GM19372 (cell line): Measurements from ENCODE around the gene SNRK.

Experiments
- ATAC-seq: cut with Tn5 transposase; IDR thresholded peaks from one replicate; pipeline ENCODE4 v1.9.1; 2021; ENCODE audit warnings: mild to moderate bottlenecking, low read depth, moderate library complexity; ENCODE audit not compliant: unreplicated experiment

The SNRK gene

DNA sequence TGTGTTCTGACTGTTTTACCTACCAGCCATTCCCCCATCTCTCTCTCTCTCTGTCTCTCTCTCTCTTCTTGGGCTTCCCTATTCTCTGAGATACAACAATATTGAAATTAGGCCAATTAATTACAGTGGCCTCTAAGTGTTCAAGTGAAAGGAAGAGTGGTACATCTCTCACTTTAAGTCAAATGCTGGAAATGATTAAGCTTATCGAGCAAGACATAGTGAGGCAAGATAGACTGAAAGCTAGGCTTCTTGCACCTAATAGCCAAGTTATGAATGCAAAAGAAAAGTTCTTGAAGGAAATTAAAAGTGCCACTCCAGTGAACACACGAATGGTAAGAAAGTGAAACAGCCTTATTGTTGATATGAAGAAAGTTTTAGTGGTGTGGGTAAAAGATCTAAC, 21.3 kb downstream of the SNRK start:
- ATAC-seq: no peak

GRCh38 chr3:43309372-43310305, 23.3 kb downstream of the SNRK start:
- no peak for ATAC-seq

DNA sequence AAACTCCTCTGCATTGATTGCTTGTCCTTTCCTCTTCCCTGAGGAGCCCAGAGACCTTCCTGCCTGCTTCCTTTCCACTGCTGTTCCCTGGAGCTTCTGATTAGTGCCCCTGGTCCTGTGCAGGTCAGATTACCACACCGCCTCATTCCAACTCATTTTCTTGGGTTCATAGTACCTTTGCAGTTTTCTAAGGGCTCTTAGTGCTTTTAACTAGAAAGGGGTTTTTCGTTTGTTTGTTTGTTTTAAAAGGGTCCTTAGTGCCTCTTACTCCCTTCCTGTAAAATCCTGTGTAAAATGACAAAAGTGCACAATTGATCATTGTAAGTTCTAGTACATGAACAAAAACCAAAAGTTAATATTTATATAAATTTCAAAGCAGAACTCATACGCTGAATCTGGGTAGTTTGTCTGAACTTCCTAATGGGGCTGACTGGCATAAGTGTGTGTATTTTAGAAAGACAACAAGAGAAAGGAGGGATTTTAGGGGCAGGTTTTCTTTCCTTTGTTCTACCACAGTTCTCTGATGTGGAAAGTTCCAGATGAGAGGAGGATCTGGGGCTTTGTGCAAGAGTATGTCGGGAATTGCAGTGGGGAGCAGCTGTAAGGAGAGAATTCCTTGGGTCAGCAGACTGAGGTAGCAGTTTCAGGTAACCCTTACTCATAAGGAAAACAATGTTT, 30.6 kb downstream of the SNRK start:
- no peak for ATAC-seq

DNA sequence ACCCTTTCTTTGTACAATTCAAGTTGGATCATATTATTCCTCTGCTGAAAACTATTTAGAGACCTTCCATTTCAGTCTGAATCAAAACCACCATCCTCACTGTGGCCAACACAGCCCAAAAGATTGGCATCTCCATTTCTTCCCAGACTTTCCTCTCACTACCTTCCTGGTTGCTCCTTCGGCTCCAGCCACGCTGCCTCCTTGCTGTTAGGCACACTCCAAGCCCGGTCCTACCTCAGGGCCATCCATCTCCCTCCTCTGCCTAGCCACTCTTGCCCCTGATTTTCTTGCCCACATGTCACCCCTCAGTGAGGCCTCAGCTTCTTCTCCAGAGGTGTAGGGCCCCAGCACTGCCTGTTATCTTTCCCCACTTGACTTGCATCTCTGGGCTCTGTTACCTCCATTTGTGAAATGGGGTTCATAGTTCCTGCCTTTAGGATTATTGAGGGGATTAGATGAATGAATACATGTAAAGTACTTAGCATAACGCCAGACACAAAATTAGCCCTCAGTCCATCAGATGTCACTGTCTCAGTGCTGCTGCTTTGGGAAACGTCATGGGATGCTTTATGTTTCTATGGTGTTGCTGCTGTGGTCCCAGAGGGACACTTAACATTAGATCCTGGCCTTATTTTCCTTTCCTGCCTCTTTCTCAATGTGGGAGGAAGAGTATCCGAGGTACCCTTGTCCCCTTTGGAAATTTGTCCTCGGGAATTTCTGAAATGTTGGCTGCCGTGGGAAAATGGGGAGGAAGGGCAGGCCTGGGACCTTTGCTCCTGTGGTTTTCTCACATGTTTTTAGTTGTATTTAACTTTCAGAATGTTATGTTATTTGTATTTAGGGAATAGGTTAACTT, 31.3 kb downstream of the SNRK start:
- no peak for ATAC-seq

GRCh38 chr3:43319376-43319775, 33.0 kb downstream of the SNRK start:
- no peak for ATAC-seq

DNA sequence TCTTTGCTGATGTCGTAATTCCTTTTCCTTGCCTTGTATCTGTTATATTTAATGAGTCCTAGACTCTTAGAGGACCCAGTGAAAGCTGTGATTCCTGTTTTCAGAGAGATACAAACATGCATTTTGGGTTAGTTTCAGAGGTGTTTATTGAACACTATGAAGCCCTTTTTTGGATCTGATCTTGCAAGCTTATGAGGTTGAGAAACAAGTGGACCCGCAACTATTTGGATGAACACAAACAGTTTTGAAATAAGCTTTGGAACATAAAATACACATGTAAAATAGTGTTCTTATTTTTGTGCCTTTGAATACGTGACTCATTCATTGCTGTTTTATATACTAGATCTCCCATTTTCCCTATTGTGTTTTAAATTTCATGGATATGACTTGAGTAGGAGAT, 33.5 kb downstream of the SNRK start:
- no peak for ATAC-seq

DNA sequence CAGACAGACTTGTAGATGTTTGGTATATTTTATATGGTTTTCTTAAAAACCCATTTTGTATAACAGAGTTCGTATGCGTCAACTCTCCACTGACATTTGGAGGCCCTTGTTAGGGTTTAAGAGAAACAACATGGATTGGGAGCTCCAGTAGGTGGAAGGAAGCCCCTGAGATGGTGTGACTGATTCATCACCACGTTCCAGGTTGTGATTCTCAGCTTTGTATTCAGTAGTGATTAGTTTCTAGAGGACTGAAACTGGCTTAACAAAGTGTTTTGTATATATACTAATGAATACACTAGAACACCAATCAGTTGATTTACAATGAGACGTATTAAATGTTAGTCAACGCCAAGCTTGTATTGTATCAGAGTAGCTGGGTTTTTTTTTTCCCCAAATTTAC, 33.9 kb downstream of the SNRK start:
- ATAC-seq: no peak

DNA sequence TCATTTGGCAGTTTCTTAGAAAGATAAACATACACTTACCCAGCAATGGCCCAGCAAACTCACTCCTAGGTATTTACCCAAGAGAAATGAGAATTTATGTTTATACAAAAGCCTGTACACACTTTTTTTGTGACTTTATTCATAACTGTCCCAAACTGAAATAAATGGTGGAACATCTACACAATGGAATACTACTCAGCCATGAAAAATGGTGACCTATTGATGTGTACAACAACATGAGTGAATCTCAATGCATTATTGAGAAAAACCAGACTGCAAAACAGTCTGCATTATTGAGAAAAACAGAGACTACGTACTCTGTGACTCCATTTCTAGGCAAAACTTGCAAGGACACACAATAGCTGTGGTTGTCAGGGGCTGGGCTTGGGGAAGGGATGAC, 37.2 kb downstream of the SNRK start:
- ATAC-seq: no peak

GRCh38 chr3:43326891-43327581, 40.7 kb downstream of the SNRK start:
- ATAC-seq: no peak

DNA sequence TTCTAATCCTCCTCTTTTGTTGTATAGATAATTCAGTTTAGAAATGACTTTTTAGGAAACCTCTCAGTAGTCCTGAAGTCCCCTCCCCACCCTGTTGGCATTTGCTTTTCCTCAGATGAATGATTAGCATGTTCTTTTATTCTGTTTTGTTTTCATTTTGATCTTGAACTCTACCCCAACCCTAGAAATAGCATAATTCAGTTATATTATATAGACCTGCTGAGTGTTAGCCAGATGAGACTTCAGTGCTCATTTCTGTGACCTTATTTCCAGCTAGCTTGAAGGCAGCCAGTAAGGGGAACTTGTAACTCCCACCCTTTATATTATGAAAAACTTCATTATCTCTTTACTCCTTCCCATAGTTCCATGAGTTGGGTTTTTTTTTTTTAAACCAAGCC, 41.2 kb downstream of the SNRK start:
- ATAC-seq: no peak

- no peak for ATAC-seq
Observed at GRCh38 chr3:43328653-43329052, 42.3 kb downstream of the SNRK start.

DNA sequence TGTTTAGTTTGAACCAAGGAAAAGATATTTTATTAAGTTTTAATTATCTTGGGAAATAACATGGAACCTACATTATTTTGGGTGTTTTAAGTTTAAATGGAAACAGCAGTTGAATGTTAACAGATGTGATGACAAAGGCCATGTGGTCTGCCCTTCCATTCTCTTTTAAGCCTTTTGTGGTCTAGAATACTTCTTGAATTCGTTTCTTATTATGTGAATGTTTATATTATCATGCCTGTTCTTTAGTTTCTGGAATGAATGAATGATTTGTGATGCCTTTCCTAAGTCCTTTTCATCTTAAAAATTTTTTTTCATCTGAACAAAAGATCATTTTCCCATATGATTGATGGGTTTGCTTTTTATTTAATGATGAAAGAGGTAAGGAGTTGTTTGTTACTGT, 44.6 kb downstream of the SNRK start:
- ATAC-seq: no peak

GRCh38 chr3:43331381-43331780, 45.0 kb downstream of the SNRK start:
- no peak for ATAC-seq

DNA sequence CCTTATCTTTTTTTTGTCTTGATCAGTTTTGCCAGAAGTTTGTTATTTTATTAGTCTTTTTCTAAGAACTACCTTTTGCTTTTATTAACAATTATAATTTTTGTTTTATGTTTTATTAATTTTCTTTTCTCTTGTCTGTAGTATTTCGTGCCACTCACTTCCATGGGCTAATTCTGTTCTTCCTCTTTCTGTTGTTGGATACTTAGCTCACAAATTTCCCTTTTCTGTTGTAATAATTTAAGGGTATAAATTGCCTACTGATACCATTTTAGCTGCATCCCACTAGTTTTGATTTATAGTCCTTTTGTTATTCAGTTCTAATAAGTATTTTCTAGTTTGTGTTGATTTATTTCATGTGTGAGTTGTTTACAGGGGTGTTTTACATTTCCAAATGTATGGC, 48.6 kb downstream of the SNRK start:
- ATAC-seq: no peak

GRCh38 chr3:43335799-43336198, 49.5 kb downstream of the SNRK start:
- no peak for ATAC-seq

DNA sequence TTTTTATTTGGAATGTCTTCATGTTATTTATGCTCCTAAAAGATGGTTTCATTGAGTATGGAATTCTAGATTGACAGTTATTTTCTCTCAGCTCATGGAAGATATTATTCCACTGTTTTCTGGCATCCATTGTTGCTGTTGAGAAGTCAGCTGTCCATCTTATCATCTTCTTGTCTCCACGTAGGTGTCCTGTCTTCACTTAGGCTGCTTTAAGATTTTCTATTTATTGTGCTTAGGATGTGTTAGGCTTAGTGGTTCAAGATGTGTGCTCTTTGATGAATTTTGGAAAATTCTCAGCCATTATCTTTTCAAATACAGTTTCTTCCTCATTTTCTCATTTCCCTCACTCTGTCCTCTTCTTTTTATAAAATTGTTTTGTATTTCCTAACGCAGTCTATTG, 52.0 kb downstream of the SNRK start:
- no peak for ATAC-seq

GRCh38 chr3:43340403-43340802, 54.1 kb downstream of the SNRK start:
- no peak for ATAC-seq

- no peak for ATAC-seq
Observed at GRCh38 chr3:43341788-43342187, 55.4 kb downstream of the SNRK start.

DNA sequence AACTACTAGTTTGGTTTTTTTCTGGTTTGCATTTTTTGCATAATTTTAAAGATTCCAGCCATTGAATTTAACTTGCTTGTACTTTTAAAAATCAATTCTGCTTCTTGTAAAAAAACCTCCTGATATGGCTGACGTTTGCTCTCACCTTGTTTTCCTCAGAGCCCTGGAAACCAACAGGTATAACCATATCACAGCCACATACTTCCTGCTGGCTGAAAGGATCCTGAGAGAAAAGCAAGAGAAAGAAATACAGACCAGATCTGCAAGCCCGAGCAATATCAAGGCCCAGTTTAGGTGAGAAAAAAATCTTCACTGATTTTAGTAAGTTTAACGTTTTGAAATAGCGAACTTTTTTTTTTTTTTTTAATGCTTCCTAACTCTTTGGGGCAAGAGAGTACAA, 56.8 kb downstream of the SNRK start:
- ATAC-seq: no peak

GRCh38 chr3:43343815-43344214, 57.5 kb downstream of the SNRK start:
- ATAC-seq: no peak
